ENCODE data around the gene GJD3. TPM values are rescaled to one million over a fixed set of nuclear protein-coding genes. Genes with fewer than 3 reads are reported as not detected.

The GJD3 gene
- total and polyA plus RNA-seq, 8 donors: 0.55 to 1.2 TPM; not detected in 6

- peak in 1 of 2 donors; percentile 37 for DNase-seq
- WGBS, 5 donors: 3 to 5% (median 4%) methylated on average over 13 of the region's 13 CpGs
- H3K4me1 ChIP-seq: peaks cover 87 to 96% (median 94%) of the 10 kb centered on the region in 4 donors
- peak overlapping the region; percentile 5 to 98 (median 93) for H3K27ac ChIP-seq
- TF ChIP-seq CTCF (IDR thresholded peaks at IDR 0.05) (peak in 1 of 7 experiments; percentile 6), EP300 (IDR thresholded peaks at IDR 0.05) (no peak)
- no peaks in the 10 kb centered on the region for H3K9me3 ChIP-seq
- intact Hi-C loops (cut with DNase I; ENCODE audit: low total_unique reads): no loop called here
- H3K36me3 ChIP-seq: no peaks in the 10 kb centered on the region
- no peaks in the 10 kb centered on the region for H3K27me3 ChIP-seq
- peak overlapping the region; percentile 81 to 99 (median 94) for H3K4me3 ChIP-seq
Observed at GRCh38 chr17:40318830-40319391, 45.6 kb downstream of the GJD3 start.

GRCh38 chr17:40317880-40318829 lies 46.4 kb downstream of the GJD3 start:
- intact Hi-C loops (cut with DNase I; ENCODE audit: low total_unique reads): no loop called here
- DNase-seq: peak; percentile 97 to 99
- TF ChIP-seq EP300 (IDR thresholded peaks at IDR 0.05) (no peak), CTCF (IDR thresholded peaks at IDR 0.05) (no peak), POLR2A (IDR thresholded peaks at IDR 0.05) (peak in 1 of 4 donors; percentile 36), POLR2AphosphoS5 (IDR thresholded peaks at IDR 0.05) (peak; percentile 38 to 79 (median 78))
- 0 to 1% (median 1%) methylated on average over 20 to 70 of the region's 70 CpGs for WGBS, 5 donors
- H3K27ac ChIP-seq: peak overlapping the region; percentile 85 to 98 (median 93)
- no peaks in the 10 kb centered on the region for H3K36me3 ChIP-seq
- peaks cover 85 to 96% (median 93%) of the 10 kb centered on the region in 4 donors for H3K4me1 ChIP-seq
- no peaks in the 10 kb centered on the region for H3K9me3 ChIP-seq
- H3K27me3 ChIP-seq: no peaks in the 10 kb centered on the region
- peak overlapping the region; percentile 81 to 99 (median 94) for H3K4me3 ChIP-seq

GRCh38 chr17:40317345-40317873 lies 47.1 kb downstream of the GJD3 start:
- DNase-seq: peak; percentile 50 to 78

More at GRCh38 chr17:40317345-40317873, 47.1 kb downstream of the GJD3 start:
- Histone ChIP-seq H3K4me1 (peaks cover 85 to 96% (median 93%) of the 10 kb centered on the region in 4 donors), H3K36me3 (no peaks in the 10 kb centered on the region), H3K27me3 (no peaks in the 10 kb centered on the region), H3K9me3 (no peaks in the 10 kb centered on the region), H3K27ac (peak overlapping the region; percentile 43 to 98 (median 93)), H3K4me3 (peak overlapping the region; percentile 81 to 99 (median 94))
- 6 to 7% (median 7%) methylated on average over 6 of the region's 6 CpGs for WGBS, 5 donors
- intact Hi-C loops (cut with DNase I; ENCODE audit: low total_unique reads): no loop called here
- TF ChIP-seq POLR2A (IDR thresholded peaks at IDR 0.05) (no peak), EP300 (IDR thresholded peaks at IDR 0.05) (no peak), POLR2AphosphoS5 (IDR thresholded peaks at IDR 0.05) (no peak), CTCF (IDR thresholded peaks at IDR 0.05) (peak in 4 of 7 experiments; percentile 4 to 48 (median 39))
